GM13976 (cell line): ENCODE data around the gene KRT84.

Source experiments
- DNase-seq: peaks from one replicate; pipeline ENCODE4 v3.0.0; 2012; ENCODE audit warnings: low spot score
- CTCF ChIP-seq: IDR thresholded peaks from 2 replicates; pipeline ENCODE4 v1.5.1; 2012; ENCODE audit warnings: borderline replicate concordance, mild to moderate bottlenecking; ENCODE audit not compliant: insufficient read depth; ENCODE audit errors: extremely low read depth, missing control alignments, control extremely low read depth
- in situ Hi-C: fragments of 300-500 bp; cut with MboI; formaldehyde crosslinking; loops from one replicate; pipeline ENCODE4 v1.12.0; 2022; ENCODE audit warnings: low sequenced_read_pairs, mixed read lengths, inconsistent platforms; ENCODE audit not compliant: unreplicated experiment

The KRT84 gene

GRCh38 chr12:52399756-52400155 lies 14.3 kb upstream of the KRT84 start:
- DNase-seq, result no peak
- no peak for TF ChIP-seq CTCF
- in situ Hi-C loops, result no loop called here

- DNase-seq, result no peak
- TF ChIP-seq CTCF, result no peak
- in situ Hi-C loops, result no loop called here
Measured at GRCh38 chr12:52398176-52398575, 12.7 kb upstream of the KRT84 start.

- no peak for TF ChIP-seq CTCF
- no peak for DNase-seq
- in situ Hi-C loops, result no loop called here
Measured at GRCh38 chr12:52396656-52397055, 11.2 kb upstream of the KRT84 start.

GRCh38 chr12:52395761-52396434 lies 10.4 kb upstream of the KRT84 start:
- no peak for TF ChIP-seq CTCF
- DNase-seq, result no peak
- in situ Hi-C loops, result no loop called here

- TF ChIP-seq CTCF, result no peak
- in situ Hi-C loops, result no loop called here
- DNase-seq, result no peak
Measured at GRCh38 chr12:52394836-52395405, 9.5 kb upstream of the KRT84 start.

- in situ Hi-C loops, result no loop called here
- TF ChIP-seq CTCF, result no peak
- no peak for DNase-seq
Measured at GRCh38 chr12:52392465-52393007, 7.1 kb upstream of the KRT84 start.
